EH (cell line): ENCODE data around the gene CARMIL3.
"Not testable (repeated sequence)": the region's sequence is repeated elsewhere in the genome, so short reads cannot be mapped to it uniquely, and the experiment has no call there.

Source experiments
- DNase-seq: peaks from one replicate; pipeline ENCODE4 v3.0.0-alpha.2; 2015; ENCODE audit warnings: low read depth

The CARMIL3 gene

DNA sequence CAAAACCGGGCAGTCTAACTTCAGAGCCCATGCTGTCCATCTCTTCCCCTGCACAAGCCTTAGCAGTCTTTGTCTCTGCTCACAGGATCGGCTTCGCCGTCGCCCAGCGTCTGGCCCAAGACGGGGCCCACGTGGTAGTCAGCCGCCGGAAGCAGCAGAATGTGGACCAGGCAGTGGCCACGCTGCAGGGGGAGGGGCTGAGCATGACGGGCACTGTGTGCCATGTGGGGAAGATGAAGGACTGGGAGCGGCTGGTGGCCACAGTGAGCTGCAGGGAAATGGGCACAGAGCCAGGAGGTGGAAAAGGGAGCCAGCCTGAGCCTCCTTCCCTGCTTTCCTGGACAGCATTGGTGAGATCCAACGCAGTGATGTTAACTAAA lies 14.2 kb upstream of the CARMIL3 start:
- no peak for DNase-seq

- DNase-seq, result no peak
These were observed 13.1 kb upstream of the CARMIL3 start for GRCh38 chr14:24038686-24039085.

- DNase-seq, result no peak
These were observed 11.1 kb upstream of the CARMIL3 start for GRCh38 chr14:24040692-24041091.

- no peak for DNase-seq
These were observed 9.1 kb upstream of the CARMIL3 start for GRCh38 chr14:24042746-24043145.

DNA sequence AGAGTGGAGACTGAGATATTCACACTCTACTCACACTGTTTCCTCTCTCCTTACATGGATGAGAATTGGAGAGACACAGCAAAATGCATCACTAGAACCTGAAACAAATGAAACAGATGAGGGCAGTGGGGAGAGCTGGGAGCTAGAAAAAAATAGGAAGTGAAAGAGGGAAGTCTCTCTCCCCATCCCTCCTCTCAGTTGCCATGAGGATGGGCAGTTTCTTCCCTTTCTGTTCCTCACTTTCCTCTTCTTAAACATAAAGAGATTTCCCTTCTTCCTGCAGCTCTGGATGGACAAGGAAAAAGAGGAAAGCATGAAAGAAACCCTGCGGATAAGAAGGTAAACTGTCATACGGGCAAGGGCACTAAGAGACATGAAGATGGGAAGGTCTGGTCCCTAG lies 2.8 kb upstream of the CARMIL3 start:
- DNase-seq, result not testable (repeated sequence)

- DNase-seq, result not testable (repeated sequence)
These were observed 1.1 kb upstream of the CARMIL3 start for GRCh38 chr14:24050753-24051152.

DNA sequence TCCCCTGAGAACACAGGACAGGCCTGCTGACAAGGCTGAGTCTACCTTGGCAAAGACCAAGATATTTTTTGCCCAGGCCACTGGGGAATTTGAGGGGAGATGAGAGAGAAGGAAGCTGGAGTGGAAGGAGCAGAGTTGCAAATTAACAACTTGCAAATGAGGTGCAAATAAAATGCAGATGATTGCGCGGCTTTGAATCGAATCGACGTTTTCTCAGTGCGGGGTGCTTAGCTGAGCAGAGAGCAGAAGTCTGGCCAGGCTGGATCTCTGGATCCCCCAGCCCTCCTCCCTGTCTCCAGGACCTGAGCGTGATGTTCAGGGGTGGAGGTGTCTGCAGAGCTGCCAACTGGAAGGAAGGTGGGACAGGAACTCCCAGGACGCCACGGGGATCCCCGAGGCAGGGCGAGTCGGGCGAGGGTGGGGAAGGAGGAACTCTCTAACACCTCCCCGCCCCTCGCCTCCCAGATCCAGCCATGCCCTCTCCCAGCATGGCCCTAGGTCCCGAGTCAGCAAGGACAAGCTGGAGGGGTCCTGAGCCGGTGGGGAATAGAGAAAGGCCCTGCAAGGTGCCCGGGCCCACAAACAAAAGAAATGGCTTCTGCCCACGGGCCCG lies 527 bp upstream of the CARMIL3 start:
- no peak for DNase-seq

GRCh38 chr14:24052656-24053547 lies 1.1 kb downstream of the CARMIL3 start:
- no peak for DNase-seq

- DNase-seq, result no peak
These were observed 1.9 kb downstream of the CARMIL3 start for GRCh38 chr14:24053548-24054323.

DNA sequence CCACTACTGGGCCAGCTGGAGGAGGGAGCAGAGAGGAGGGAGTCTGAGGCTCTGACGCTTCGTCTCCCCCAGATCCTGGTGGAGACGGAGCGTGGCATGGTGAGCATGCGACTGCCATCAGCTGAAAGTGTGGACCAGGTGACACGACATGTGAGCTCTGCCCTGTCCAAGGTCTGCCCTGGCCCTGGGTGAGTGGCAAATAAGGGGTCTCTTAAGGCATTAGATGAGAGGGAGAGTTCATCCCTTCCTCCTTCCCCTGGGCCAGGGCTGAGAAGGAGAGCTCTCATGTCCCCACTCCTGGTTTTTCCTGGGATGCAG lies 2.5 kb downstream of the CARMIL3 start:
- no peak for DNase-seq

DNA sequence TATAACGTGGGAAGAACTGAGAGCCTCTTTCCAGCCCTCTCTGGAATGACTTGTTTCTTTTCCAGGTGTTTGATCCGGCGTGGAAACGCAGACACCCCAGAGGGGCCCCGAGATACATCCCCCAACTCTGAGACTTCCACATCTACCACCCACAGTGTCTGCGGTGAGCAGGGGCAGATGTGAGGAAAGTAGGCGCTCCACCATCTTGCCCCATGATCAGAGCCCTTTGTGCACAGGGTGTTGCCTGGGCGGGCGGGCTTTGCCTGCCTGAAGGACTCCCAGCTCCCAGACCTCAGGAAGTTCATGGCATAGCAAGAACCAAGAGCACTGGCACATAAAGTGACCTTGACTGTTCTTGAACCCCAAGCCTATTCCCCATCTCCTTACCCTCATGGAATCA lies 2.8 kb downstream of the CARMIL3 start:
- no peak for DNase-seq

- DNase-seq, result no peak
These were observed 4.4 kb downstream of the CARMIL3 start for GRCh38 chr14:24055971-24056799.

DNA sequence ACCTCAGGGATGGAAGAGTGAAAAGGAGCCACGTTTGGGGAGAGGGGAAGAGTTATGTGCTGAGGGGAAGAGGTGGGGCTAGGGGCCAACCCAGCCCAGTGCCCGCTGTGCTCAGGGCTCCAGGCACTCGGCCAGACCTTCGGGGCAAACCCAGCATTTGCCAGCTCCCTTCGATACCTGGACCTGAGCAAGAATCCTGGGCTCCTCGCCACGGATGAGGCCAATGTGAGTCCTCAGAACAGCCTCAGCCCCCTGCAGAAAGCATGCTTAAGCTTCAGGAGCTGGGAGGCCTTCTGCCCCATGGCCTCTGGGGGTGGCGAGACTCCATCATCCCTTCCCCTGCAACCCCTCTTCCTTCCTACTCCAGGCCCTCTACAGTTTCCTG lies 5.0 kb downstream of the CARMIL3 start:
- no peak for DNase-seq

DNA sequence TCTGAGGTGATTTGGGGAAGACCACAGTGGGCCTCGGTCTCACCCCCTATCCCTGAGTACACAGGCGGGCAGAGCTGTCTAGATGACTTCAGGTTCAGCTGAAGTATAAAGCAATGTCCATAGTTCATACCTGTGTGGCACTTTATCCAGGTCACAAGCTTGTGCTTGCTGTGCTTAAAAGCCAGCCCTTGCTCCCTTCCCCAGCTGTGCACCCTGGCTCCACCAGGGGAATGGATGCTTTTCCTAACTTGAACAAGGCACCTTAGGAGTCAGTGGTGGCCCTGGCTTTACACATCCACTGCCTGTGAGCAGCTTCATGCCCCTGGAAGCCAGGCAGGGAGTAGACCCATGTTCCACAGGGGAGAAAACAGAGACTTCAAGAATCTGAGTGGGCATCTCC lies 5.5 kb downstream of the CARMIL3 start:
- no peak for DNase-seq

DNA sequence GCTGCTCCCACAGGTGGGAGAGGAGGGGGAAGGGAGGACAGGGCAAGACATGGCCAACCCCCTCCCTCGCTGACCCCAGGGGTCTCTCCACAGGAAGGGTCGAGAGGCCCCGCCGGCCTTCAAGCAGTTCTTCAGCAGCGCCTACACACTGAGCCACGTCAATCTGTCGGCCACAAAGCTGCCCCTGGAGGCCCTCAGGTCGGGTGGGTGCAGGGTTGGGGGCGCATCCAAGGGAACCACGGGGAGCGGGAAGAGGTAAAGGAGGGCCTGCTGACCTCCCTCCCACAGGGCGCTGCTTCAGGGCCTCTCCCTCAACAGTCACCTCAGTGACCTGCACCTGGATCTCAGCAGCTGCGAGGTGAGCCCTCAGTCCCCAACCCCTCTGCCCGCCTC lies 6.1 kb downstream of the CARMIL3 start:
- no peak for DNase-seq

DNA sequence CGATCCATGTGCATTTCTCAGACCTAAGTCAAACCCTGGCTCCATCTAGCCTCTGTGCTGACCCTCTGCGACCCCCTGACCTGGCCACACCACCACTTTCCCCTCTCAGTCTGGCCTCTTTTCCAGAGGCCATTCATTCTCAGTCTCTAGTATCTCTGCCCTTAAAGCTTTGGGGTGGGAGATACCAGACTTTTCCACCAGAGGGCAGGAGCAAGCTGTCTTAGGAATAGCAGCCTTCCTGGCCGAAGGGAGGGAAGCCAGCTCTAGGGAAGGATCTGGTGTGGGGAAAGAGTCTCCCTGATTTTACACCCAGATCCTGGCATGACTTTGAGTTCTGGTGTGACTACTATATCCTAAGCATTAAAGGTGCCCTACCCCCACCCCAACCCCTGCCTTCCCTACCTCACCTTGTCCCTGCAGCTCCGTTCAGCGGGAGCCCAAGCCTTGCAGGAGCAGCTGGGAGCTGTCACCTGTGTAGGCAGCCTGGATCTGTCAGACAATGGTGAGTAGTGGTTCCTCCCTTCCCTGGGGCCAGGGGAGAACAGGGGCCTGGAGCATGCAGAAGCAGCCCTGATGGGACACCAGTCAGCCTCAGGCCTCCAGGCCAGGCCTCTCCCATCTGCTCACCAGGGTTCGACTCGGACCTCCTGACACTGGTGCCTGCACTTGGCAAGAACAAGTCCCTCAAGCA lies 6.6 kb downstream of the CARMIL3 start:
- DNase-seq, result peak; percentile 76

GRCh38 chr14:24058951-24059475 lies 7.2 kb downstream of the CARMIL3 start:
- DNase-seq, result no peak

DNA sequence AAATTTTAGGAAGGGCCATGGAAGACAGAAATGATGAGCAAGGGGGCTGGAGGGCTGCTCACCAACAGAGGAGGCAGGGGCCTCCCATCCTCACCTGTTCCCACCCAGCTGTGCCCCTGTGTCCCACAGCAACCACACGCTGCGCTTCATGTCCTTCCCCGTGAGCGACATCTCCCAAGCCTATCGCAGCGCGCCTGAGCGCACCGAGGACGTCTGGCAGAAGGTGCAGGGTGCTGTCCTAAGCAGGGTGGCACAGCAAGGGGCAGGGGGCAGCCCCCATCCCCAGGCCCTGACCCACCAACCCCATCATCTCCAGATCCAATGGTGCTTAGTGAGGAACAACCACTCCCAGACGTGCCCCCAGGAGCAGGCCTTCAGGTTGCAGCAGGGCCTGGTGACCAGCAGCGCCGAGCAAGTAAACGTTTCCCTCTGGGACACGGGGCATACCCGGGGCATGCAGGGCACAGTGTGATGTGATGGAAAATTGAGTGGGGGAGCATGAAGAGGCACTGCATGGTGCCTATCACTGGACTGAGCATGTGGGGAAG lies 8.1 kb downstream of the CARMIL3 start:
- DNase-seq, result no peak

DNA sequence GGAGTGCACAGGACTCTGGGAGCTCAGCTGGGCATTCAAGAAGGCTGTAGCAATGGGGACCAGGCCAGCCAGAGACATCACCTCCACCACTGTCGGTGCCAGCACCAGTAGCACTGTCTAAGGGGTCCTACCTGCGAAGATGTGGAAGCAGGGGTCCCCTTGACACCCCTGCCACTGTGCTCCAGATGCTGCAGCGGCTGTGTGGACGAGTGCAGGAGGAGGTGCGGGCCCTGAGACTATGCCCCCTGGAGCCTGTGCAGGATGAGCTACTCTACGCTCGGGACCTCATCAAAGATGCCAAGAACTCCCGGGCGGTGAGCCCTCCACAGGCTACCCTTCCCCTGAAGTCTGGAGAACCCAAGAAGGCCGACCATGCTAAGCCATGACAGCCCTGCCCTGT lies 8.6 kb downstream of the CARMIL3 start:
- no peak for DNase-seq

GRCh38 chr14:24060984-24061913 lies 9.4 kb downstream of the CARMIL3 start:
- DNase-seq, result no peak
